ENCODE data around the gene IGFBP2.

DNA sequence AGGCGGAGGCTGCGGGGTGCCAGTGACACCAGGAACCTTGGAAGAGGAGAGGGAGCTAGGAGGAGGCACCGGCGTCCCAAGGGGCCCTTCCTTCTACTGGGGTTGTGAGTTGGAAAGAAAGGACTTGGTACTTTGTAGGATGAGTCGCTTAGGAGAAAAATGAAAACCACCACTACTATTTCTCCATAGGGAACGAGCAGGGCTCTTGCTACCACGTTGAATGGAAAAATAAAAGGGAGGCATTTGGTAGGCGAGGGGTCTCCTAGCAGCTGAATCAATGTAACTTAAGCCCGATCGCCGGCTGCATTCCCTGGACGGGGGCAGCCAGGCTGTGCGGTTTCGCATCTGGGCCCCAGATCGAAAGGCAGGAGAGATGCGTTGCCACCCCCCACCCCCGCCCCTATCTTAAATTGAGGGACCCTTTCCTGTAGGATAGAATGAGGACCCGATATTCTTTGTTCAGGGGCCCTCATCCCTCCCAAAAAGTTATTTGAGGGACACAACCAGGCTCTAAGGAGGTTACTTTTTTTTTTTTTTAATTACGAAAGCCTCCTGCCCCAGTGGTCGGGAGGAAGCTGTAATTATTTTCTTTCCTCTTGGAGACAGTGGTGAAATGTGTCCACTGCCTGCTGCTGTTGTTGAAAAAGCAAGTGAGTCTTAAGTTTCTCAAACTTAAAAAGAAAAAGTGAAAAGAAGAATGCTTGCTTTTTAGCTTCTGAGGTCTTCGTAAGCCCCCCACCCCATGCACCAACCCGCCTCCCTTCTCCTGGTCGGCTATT, 1.3 kb downstream of the IGFBP2 start:
- TF ChIP-seq, protein P1, sequence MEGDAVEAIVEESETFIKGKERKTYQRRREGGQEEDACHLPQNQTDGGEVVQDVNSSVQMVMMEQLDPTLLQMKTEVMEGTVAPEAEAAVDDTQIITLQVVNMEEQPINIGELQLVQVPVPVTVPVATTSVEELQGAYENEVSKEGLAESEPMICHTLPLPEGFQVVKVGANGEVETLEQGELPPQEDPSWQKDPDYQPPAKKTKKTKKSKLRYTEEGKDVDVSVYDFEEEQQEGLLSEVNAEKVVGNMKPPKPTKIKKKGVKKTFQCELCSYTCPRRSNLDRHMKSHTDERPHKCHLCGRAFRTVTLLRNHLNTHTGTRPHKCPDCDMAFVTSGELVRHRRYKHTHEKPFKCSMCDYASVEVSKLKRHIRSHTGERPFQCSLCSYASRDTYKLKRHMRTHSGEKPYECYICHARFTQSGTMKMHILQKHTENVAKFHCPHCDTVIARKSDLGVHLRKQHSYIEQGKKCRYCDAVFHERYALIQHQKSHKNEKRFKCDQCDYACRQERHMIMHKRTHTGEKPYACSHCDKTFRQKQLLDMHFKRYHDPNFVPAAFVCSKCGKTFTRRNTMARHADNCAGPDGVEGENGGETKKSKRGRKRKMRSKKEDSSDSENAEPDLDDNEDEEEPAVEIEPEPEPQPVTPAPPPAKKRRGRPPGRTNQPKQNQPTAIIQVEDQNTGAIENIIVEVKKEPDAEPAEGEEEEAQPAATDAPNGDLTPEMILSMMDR (IDR thresholded peaks at IDR 0.05), result no peak
- no peak for TF ChIP-seq POLR2A (IDR thresholded peaks at IDR 0.05)

All from uterus (tissue), 2 donors.